Common myeloid progenitor, CD34-positive (primary cell): ENCODE data around the gene SIRT7.

ENCODE experiments used
- CTCF ChIA-PET: fragments of 350-600 bp; sonication (Branson Sonifier 250); formaldehyde crosslinking; loops from one replicate; lab custom pipeline; 2021; ENCODE audit warnings: antibody characterized with exemption; lab: Charles Lee
- POLR2A ChIA-PET: fragments of 350-600 bp; sonication (Branson Sonifier 250); formaldehyde crosslinking; loops from one replicate; lab custom pipeline; 2021; ENCODE audit warnings: antibody characterized with exemption; lab: Charles Lee
- DNase-seq, 3 donors: peaks; one replicate each; pipeline versions ENCODE4 v3.0.0 to v3.0.0-alpha.2; 2013
- H3K27ac ChIP-seq, 2 experiments: 1 replicate in 1 of 2; 2 replicates in 1 of 2; pipeline ENCODE4 v1.7.0; 2013; ENCODE audit warnings: inconsistent platforms in 2 of 2, low read length in 2 of 2, mild to moderate bottlenecking in 2 of 2, low read depth in 1 of 2, moderate library complexity in 1 of 2; ENCODE audit not compliant: severe bottlenecking in 2 of 2, insufficient read depth in 1 of 2, poor library complexity in 1 of 2
- H3K27me3 ChIP-seq, 5 experiments: replicated peaks in 2 of 5; 1 replicate in 3 of 5; 2 replicates in 2 of 5; pipeline versions ENCODE4 v1.6.1 to v1.7.0; 2013; ENCODE audit warnings: low read length in 4 of 5, mild to moderate bottlenecking in 2 of 5, moderate library complexity in 2 of 5, inconsistent platforms in 1 of 5; ENCODE audit not compliant: insufficient read depth in 5 of 5, control insufficient read depth in 4 of 5
- H3K36me3 ChIP-seq, 4 experiments: 1 replicate in 2 of 4; 2 replicates in 2 of 4; pipeline versions ENCODE4 v1.6.1 to v1.7.0; 2013; ENCODE audit warnings: low read length in 3 of 4, control low read depth in 1 of 4, mild to moderate bottlenecking in 1 of 4; ENCODE audit not compliant: control insufficient read depth in 4 of 4, insufficient read depth in 4 of 4
- H3K4me1 ChIP-seq, 4 experiments: 1 replicate in 3 of 4; 2 replicates in 1 of 4; pipeline versions ENCODE4 v1.6.1 to v1.7.1; 2013; ENCODE audit warnings: low read length in 3 of 4, mild to moderate bottlenecking in 3 of 4, control low read depth in 1 of 4, inconsistent platforms in 1 of 4, moderate library complexity in 1 of 4; ENCODE audit not compliant: control insufficient read depth in 4 of 4, insufficient read depth in 4 of 4; ENCODE audit errors: control extremely low read depth in 1 of 4
- H3K4me3 ChIP-seq, 7 experiments: 1 replicate in 4 of 7; 2 replicates in 3 of 7; pipeline versions ENCODE4 v1.5.1 to v1.7.0; 2013; ENCODE audit warnings: mild to moderate bottlenecking in 7 of 7, low read length in 6 of 7, moderate library complexity in 6 of 7, inconsistent platforms in 2 of 7, low read depth in 2 of 7, control low read depth in 1 of 7; ENCODE audit not compliant: insufficient read depth in 4 of 7, control insufficient read depth in 1 of 7; ENCODE audit errors: extremely low read depth in 1 of 7
- H3K9me3 ChIP-seq, 5 experiments: 1 replicate in 4 of 5; 2 replicates in 1 of 5; pipeline versions ENCODE4 v1.6.1 to v1.7.1; 2013; ENCODE audit warnings: low read length in 4 of 5, mild to moderate bottlenecking in 2 of 5, inconsistent platforms in 1 of 5, low read depth in 1 of 5, moderate library complexity in 1 of 5; ENCODE audit not compliant: control insufficient read depth in 4 of 5, insufficient read depth in 2 of 5; ENCODE audit errors: control extremely low read depth in 1 of 5
- WGBS: methylation state at CpG from one replicate; pipeline ENCODE4 v1.1.5; 2013; ENCODE audit not compliant: insufficient coverage; 5-methylcytosine and 5-hydroxymethylcytosine counted together

Gene SIRT7

GRCh38 chr17:81961521-81962498 is 43.8 kb upstream of the SIRT7 start:
- H3K9me3 ChIP-seq, result no peaks in the 10 kb centered on the region
- no peak for DNase-seq
- ChIA-PET CTCF (interaction anchor here (1.5 to 6.4 kb wide), 7 partner anchors 8 to 68 kb away, joined by 3 to 117 read pairs (median 6); partner anchors contain the start of genes CENPX and LRRC45), POLR2A (no interaction called here)
- WGBS, result 15% methylated on average over 65 of the region's 82 CpGs
- peak overlapping the region in 1 of 7 experiments; percentile 16 for H3K4me3 ChIP-seq
- no peaks in the 10 kb centered on the region for H3K36me3 ChIP-seq
- H3K4me1 ChIP-seq, result peaks cover 0 to 37% (median 32%) of the 10 kb centered on the region in 4 experiments
- no peak overlapping the region for H3K27ac ChIP-seq
- peaks cover 0 to 63% (median 21%) of the 10 kb centered on the region in 5 experiments for H3K27me3 ChIP-seq

- no peaks in the 10 kb centered on the region for H3K9me3 ChIP-seq
- H3K27ac ChIP-seq, result no peak within 1 kb of the TSS
- CTCF ChIA-PET, result interaction anchor here (1.0 to 6.4 kb wide), 8 partner anchors 15 to 68 kb away, joined by 3 to 117 read pairs (median 14); partner anchors contain the start of genes ASPSCR1, CENPX and LRRC45
- peaks cover 0 to 63% (median 21%) of the 10 kb centered on the region in 5 experiments for H3K27me3 ChIP-seq
- peak within 1 kb of the TSS in 5 of 7 experiments; percentile 9 to 61 (median 42) for H3K4me3 ChIP-seq
- H3K36me3 ChIP-seq, result no peaks in the 10 kb centered on the region
- POLR2A ChIA-PET, result no interaction called here
- DNase-seq, result peak in 2 of 3 donors; percentile 45 to 54
- peaks cover 0 to 30% (median 25%) of the 10 kb centered on the region in 4 experiments for H3K4me1 ChIP-seq
- WGBS, result under 1% methylated on average over 46 of the region's 65 CpGs
Measured at GRCh38 chr17:81961087-81961511, 43.1 kb upstream of the SIRT7 start, which contains the start of gene NOTUM. NOTUM (minus strand) TSS chr17:81961187; CDS start chr17:81960909, 278 bp downstream.

GRCh38 chr17:81960130-81960958 is 42.4 kb upstream of the SIRT7 start:
- Histone ChIP-seq H3K4me3 (peak overlapping the region in 5 of 7 experiments; percentile 9 to 61 (median 42)), H3K4me1 (peaks cover 0 to 24% (median 20%) of the 10 kb centered on the region in 4 experiments), H3K36me3 (no peaks in the 10 kb centered on the region), H3K9me3 (no peaks in the 10 kb centered on the region), H3K27me3 (peaks cover 0 to 63% (median 21%) of the 10 kb centered on the region in 5 experiments), H3K27ac (no peak overlapping the region)
- POLR2A ChIA-PET, result interaction anchor here (1.0 to 1.1 kb wide), 3 partner anchors 13 to 61 kb away, joined by 3 to 11 read pairs (median 4); partner anchors contain the start of genes CENPX and MAFG
- CTCF ChIA-PET, result interaction anchor here (0.8 to 6.4 kb wide), 17 partner anchors 8 to 91 kb away, joined by 3 to 117 read pairs (median 6); partner anchors contain the start of genes ASPSCR1, CENPX, DCXR and LRRC45
- no peak for DNase-seq
- WGBS, result 6% methylated on average over 74 of the region's 98 CpGs

- CTCF ChIA-PET, result interaction anchor here (0.7 to 6.4 kb wide), 22 partner anchors 9 to 90 kb away, joined by 3 to 117 read pairs (median 5); partner anchors contain the start of genes ASPSCR1, CENPX, DCXR and LRRC45
- Histone ChIP-seq H3K4me3 (peak overlapping the region in 6 of 7 experiments; percentile 9 to 61 (median 40)), H3K9me3 (no peaks in the 10 kb centered on the region), H3K27ac (no peak overlapping the region), H3K27me3 (peaks cover 0 to 63% (median 21%) of the 10 kb centered on the region in 5 experiments), H3K36me3 (no peaks in the 10 kb centered on the region), H3K4me1 (peaks cover 0 to 22% (median 19%) of the 10 kb centered on the region in 4 experiments)
- peak; percentile 54 to 73 (median 72) for DNase-seq
- WGBS, result under 1% methylated on average over 85 of the region's 112 CpGs
- POLR2A ChIA-PET, result interaction anchor here (0.6 to 1.1 kb wide), 5 partner anchors 8 to 62 kb away, joined by 3 to 11 read pairs (median 4); partner anchors contain the start of genes CENPX and MAFG
Measured at GRCh38 chr17:81959362-81960129, 41.6 kb upstream of the SIRT7 start.

- Histone ChIP-seq H3K27ac (no peak overlapping the region), H3K4me3 (peak overlapping the region in 2 of 7 experiments; percentile 55 to 61), H3K4me1 (peaks cover 0 to 22% (median 19%) of the 10 kb centered on the region in 4 experiments), H3K36me3 (no peaks in the 10 kb centered on the region), H3K27me3 (peaks cover 0 to 58% (median 21%) of the 10 kb centered on the region in 5 experiments), H3K9me3 (no peaks in the 10 kb centered on the region)
- DNase-seq, result no peak
- 72% methylated on average over 13 of the region's 15 CpGs for WGBS
- CTCF ChIA-PET, result interaction anchor here (0.7 to 6.4 kb wide), 22 partner anchors 9 to 89 kb away, joined by 3 to 117 read pairs (median 5); partner anchors contain the start of genes ASPSCR1, CENPX, DCXR and LRRC45
- POLR2A ChIA-PET, result interaction anchor here (0.6 to 1.1 kb wide), 4 partner anchors 7 to 63 kb away, joined by 3 to 11 read pairs (median 4); partner anchors contain the start of genes CENPX and MAFG
Measured at GRCh38 chr17:81958633-81959342, 40.8 kb upstream of the SIRT7 start.
